Fibroblast of villous mesenchyme (primary cell): ENCODE data around the gene BLZF1. TPM values are rescaled to one million over a fixed set of nuclear protein-coding genes. Genes with fewer than 3 reads are reported as not detected.
A peak's percentile ranks its signal among the peaks of the same experiment; 100 is the strongest.

Source experiments
- DNase-seq: peaks from one replicate; pipeline ENCODE4 v3.0.0-alpha.2; 2010; ENCODE audit warnings: low read depth
- H3K4me3 ChIP-seq: 2 replicates; pipeline ENCODE4 v1.5.1; 2011; ENCODE audit warnings: low read depth, mild to moderate bottlenecking, low read length
- CTCF ChIP-seq: IDR thresholded peaks from 2 replicates; pipeline ENCODE4 v1.5.1; 2012; ENCODE audit warnings: low read depth, mild to moderate bottlenecking, low read length; ENCODE audit not compliant: insufficient read depth
- total RNA-seq: library from RNA; depleted of rRNA; stranded (reverse); fragments of >200 nt; gene quantifications from 2 replicates; pipeline ENCODE4 v1.2.3, GENCODE V29; 2012

BLZF1 gene
- total RNA-seq, result 30.0 and 40.6 TPM in 2 replicates

GRCh38 chr1:169367686-169368405 lies at the start of gene BLZF1, which contains the start of gene NME7:
TSS of gene BLZF1 (plus strand) at chr1:169368195. CDS start at chr1:169369523, 1,328 bp downstream.
TSS of gene NME7 (minus strand) at chr1:169367797. CDS start at chr1:169367710, 87 bp downstream.
- H3K4me3 ChIP-seq, result peak within 1 kb of the TSS; percentile 79
- peak; percentile 97 for DNase-seq
- no peak for TF ChIP-seq CTCF

GRCh38 chr1:169318536-169319244 lies 49.3 kb upstream of the BLZF1 start:
- H3K4me3 ChIP-seq, result no peak overlapping the region

GRCh38 chr1:169321539-169321938 lies 46.5 kb upstream of the BLZF1 start:
- no peak overlapping the region for H3K4me3 ChIP-seq
- TF ChIP-seq CTCF, result no peak
- peak; percentile 42 for DNase-seq

More at GRCh38 chr1:169318536-169319244, 49.3 kb upstream of the BLZF1 start:
- no peak for TF ChIP-seq CTCF
- no peak for DNase-seq

- no peak for TF ChIP-seq CTCF
- H3K4me3 ChIP-seq, result no peak overlapping the region
- DNase-seq, result no peak
Measured at GRCh38 chr1:169322138-169322537, 45.9 kb upstream of the BLZF1 start.

GRCh38 chr1:169325117-169325516 lies 42.9 kb upstream of the BLZF1 start:
- TF ChIP-seq CTCF, result no peak
- no peak for DNase-seq
- no peak overlapping the region for H3K4me3 ChIP-seq

GRCh38 chr1:169326261-169326955 lies 41.6 kb upstream of the BLZF1 start:
- TF ChIP-seq CTCF, result no peak
- no peak overlapping the region for H3K4me3 ChIP-seq
- no peak for DNase-seq
